Activated CD4-positive, alpha-beta T cell treated with anti-CD3 and anti-CD28 coated beads, Interleukin-2, amount 10 ng/mL, durations not matched to agents 7 days and 5 days (primary cell): ENCODE measurements around the gene PITPNC1. TPM values are rescaled to one million over a fixed set of nuclear protein-coding genes. Genes with fewer than 3 reads are reported as not detected.
A peak's percentile ranks its signal among the peaks of the same experiment; 100 is the strongest.

ENCODE experiments used
- CTCF ChIA-PET: fragments of 350-600 bp; sonication (Branson Sonifier 250); formaldehyde crosslinking; loops from one replicate; lab custom pipeline; 2021; ENCODE audit warnings: antibody characterized with exemption; lab: Charles Lee
- POLR2A ChIA-PET: fragments of 350-600 bp; sonication (Branson Sonifier 250); formaldehyde crosslinking; loops from one replicate; lab custom pipeline; 2021; ENCODE audit warnings: antibody characterized with exemption; lab: Charles Lee
- DNase-seq: peaks from one replicate; pipeline ENCODE4 v3.0.0-alpha.2; 2020
- H3K27ac Mint-ChIP-seq: one replicate; pipeline ENCODE4 v1.8.0; 2021; ENCODE audit warnings: mild to moderate bottlenecking, moderate library complexity, mixed read lengths
- H3K27me3 Mint-ChIP-seq: one replicate; pipeline ENCODE4 v1.8.0; 2021; ENCODE audit warnings: mixed read lengths
- H3K36me3 Mint-ChIP-seq: one replicate; pipeline ENCODE4 v1.8.0; 2021; ENCODE audit warnings: low read depth, mixed read lengths
- H3K4me1 Mint-ChIP-seq: one replicate; pipeline ENCODE4 v1.8.0; 2021; ENCODE audit warnings: mixed read lengths
- H3K4me3 Mint-ChIP-seq: one replicate; pipeline ENCODE4 v1.8.0; 2021; ENCODE audit warnings: mild to moderate bottlenecking, moderate library complexity, mixed read lengths
- H3K9me3 Mint-ChIP-seq: one replicate; pipeline ENCODE4 v1.8.0; 2021; ENCODE audit warnings: mixed read lengths
- total RNA-seq, 2 experiments: library from RNA; stranded (reverse); gene quantifications; one replicate each; pipeline ENCODE4 v1.2.3, GENCODE V29; 2021

The PITPNC1 gene
- total RNA-seq, 2 experiments from 2014 or later = 57.0 to 67.1 TPM

DNA sequence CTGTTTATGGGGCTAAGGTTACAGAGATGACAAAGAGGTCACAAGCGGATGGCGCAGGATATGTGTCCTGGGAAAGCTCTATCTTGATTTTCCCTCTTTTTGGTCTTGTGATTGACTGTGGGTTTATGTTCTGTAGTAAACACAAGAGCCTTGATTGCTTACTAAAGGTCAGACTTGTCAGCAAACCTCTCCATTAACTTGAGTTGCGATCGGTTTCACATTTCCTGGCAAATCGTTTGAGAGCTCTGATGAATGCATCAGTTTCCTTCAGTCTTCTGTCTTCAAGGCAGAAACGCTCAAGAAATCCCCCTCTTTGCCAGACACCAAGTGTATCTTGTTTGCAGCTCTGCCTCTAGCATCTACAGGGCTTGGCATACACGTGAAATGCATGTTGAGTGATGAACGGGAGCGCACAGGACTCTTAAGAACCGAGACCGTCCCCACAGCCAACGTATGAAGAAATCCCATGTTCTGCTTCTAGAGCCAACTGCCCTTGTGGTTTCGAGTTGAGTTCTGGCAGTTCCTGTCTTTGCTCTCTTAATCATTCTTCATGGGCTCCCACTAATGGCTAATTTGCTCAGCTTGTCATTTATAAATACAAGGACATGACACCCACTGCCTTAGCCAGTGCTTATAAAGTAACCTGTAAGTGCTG, 143.3 kb downstream of the PITPNC1 start:
- Mint-ChIP-seq H3K36me3 (peaks cover 10% of the 10 kb centered on the region), H3K4me3 (no peak overlapping the region), H3K27ac (peak overlapping the region; percentile 71), H3K9me3 (no peaks in the 10 kb centered on the region), H3K27me3 (no peaks in the 10 kb centered on the region), H3K4me1 (peaks cover 28% of the 10 kb centered on the region)
- ChIA-PET CTCF (no interaction called here), POLR2A (no interaction called here)
- no peak for DNase-seq

DNA sequence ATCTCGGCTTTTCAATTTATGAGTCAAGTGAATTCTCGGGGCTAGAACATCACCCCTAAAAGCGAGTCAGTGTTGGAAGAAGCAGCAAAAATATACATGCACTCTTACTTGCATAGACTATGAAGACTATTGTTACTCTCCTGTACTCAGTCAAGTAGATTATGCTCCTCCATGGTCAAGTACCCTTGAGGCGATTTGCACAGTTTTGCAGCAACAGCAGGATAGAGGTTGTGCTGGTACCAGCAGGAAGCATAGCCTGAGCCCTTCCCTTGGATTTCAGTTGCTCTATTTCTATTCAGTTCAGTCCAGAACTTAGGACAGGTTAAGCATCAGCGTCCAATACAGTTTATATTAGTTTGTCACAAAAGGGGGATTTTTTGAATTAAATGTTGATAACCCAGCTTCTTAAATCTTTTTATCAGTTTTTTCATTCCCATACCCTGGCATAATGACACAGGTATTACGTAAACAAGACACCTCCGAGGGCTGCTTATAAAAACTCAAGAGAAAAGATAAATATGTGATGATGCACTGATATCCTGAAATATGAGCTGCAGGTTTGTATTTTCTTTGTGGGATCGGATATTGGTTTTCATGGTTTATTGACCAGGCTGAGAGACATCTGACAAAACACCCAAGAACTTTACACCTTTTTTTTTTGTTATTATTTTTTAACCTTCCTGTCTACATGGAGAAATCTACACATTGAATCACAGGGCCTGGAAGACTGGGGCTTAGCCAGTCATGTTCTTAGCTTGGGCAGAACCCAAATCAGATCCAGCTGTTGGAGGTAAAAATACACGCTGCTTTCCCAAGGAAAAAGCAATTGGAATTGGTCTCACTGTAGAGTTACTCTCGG, 144.1 kb downstream of the PITPNC1 start:
- Mint-ChIP-seq H3K4me1 (peaks cover 28% of the 10 kb centered on the region), H3K27ac (no peak overlapping the region), H3K27me3 (no peaks in the 10 kb centered on the region), H3K9me3 (no peaks in the 10 kb centered on the region), H3K4me3 (no peak overlapping the region), H3K36me3 (peaks cover 9% of the 10 kb centered on the region)
- DNase-seq = no peak
- CTCF ChIA-PET = interaction anchor here (0.5 kb wide), 1 partner anchor 961 kb away, joined by 3 read pairs; no protein-coding TSS in a partner anchor
- POLR2A ChIA-PET = interaction anchor here (0.7 kb wide), 1 partner anchor 165 kb away, joined by 3 read pairs; no protein-coding TSS in a partner anchor

DNA sequence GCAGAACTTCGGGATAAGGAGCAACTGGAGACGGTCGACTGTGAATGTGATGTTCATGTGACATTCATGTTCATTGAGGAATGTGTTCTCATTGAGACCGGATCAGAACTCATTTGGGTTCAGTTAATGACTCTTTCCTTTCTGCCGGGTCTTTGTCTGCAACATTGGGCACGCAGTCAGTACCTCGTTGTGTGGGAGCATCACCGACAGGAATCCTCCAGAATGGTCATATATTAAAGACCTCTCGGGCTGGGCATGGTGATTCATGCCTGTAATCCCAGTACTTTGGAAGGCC, 144.6 kb downstream of the PITPNC1 start:
- H3K27me3 Mint-ChIP-seq = no peaks in the 10 kb centered on the region

DNA sequence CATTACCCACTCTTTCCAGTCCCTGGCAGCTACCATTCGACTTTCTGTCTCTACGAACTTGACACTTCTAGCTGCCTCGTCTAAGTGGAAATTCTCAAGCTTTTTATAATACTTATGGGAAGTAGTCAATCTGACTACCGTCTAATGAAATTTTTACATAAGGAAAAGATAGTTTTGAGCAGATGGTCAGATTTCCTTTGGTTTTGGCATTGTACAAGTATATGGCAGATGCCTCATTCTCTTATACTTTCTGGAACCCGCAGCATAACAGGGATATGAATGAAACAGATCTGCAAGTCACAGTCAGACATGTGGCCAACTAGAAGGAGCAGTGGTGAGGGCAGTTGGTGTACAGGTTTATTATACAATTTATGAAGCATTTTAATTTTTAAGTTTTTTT, 146.0 kb downstream of the PITPNC1 start:
- H3K27me3 Mint-ChIP-seq = no peaks in the 10 kb centered on the region
- H3K4me1 Mint-ChIP-seq = peaks cover 28% of the 10 kb centered on the region
- no peaks in the 10 kb centered on the region for H3K9me3 Mint-ChIP-seq
- no peak overlapping the region for H3K4me3 Mint-ChIP-seq
- no peak for DNase-seq
- CTCF ChIA-PET = interaction anchor here (0.8 kb wide), 1 partner anchor 26 kb away, joined by 3 read pairs; no protein-coding TSS in a partner anchor
- POLR2A ChIA-PET = no interaction called here
- peaks cover 6% of the 10 kb centered on the region for H3K36me3 Mint-ChIP-seq
- H3K27ac Mint-ChIP-seq = no peak overlapping the region

More for the DNA sequence above, 144.6 kb downstream of the PITPNC1 start:
- Mint-ChIP-seq H3K4me1 (peaks cover 28% of the 10 kb centered on the region), H3K27ac (no peak overlapping the region), H3K4me3 (no peak overlapping the region), H3K36me3 (peaks cover 9% of the 10 kb centered on the region), H3K9me3 (no peaks in the 10 kb centered on the region)
- POLR2A ChIA-PET = no interaction called here
- CTCF ChIA-PET = interaction anchor here (0.5 kb wide), 1 partner anchor 961 kb away, joined by 3 read pairs; no protein-coding TSS in a partner anchor
- DNase-seq = no peak

DNA sequence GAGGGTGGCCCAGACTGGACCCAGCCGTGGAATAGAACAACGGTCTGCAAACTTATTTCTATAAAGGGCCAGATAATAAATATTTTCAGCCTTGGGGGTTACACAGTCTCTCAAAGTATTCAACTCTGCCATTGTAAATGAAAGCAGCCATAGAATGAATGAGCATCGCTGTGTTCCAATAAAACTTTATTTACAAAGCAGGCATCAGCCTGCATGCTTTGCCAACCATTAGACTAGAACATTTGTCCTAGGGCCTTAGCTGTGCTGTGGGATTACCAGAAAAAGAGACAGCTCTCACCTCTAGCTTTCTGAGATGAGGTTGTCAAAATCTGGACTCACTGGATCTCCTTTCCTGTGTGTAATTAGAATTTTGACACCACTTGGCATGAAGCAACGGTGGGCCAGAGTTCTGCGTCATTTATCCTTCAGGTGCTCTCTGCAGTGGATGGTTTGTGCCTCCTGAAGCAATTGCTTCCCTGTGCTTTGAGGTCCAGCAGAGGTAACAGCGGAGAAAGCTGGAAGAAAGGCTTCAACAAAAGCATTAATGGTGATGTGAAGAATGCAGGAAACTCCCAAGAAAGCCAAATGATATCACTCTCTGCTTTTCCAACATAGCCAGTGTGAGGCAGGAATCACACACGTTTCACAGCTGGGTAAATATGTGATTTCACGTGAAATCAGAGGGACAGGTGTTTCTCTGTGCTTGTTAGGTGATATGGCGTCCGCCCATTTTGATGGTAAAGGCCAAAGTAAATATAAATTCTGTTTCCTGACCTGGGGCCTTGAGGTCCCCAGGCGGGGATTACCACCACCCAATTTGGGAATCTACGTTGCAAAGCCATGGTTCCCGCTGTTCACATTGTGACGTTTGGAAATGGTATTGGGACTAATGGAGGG, 148.4 kb downstream of the PITPNC1 start:
- ChIA-PET POLR2A (no interaction called here), CTCF (interaction anchor here (1.0 kb wide), 1 partner anchor 11 kb away, joined by 3 read pairs; no protein-coding TSS in a partner anchor)
- no peak for DNase-seq
- H3K27me3 Mint-ChIP-seq = no peaks in the 10 kb centered on the region
- H3K27ac Mint-ChIP-seq = no peak overlapping the region
- no peak overlapping the region for H3K4me3 Mint-ChIP-seq
- H3K4me1 Mint-ChIP-seq = peaks cover 6% of the 10 kb centered on the region
- no peaks in the 10 kb centered on the region for H3K36me3 Mint-ChIP-seq
- no peaks in the 10 kb centered on the region for H3K9me3 Mint-ChIP-seq

DNA sequence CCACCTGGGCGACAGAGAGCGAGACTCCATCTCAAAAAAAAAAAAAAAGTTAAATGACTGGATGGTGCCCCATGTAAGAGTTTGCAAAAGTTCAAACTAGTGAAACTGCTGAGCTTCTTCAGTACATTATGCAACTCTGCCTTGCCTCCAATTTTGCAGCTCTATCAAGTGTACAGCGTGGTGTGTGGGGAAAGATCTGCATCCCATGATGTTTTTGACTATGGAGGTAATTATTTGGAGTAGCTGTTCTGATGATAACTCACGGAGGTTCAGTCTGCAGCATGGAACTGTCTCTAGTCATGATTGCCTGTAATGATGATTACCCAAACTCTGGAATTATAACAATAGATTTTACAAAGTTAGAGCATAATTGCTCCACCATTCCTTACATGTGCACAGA, 149.6 kb downstream of the PITPNC1 start:
- DNase-seq = no peak
- no peaks in the 10 kb centered on the region for H3K27me3 Mint-ChIP-seq
- no peaks in the 10 kb centered on the region for H3K9me3 Mint-ChIP-seq
- no peak overlapping the region for H3K4me3 Mint-ChIP-seq
- H3K36me3 Mint-ChIP-seq = no peaks in the 10 kb centered on the region
- POLR2A ChIA-PET = no interaction called here
- CTCF ChIA-PET = interaction anchor here (0.6 to 1.1 kb wide), 2 partner anchors 10 to 144 kb away, joined by 3 read pairs; no protein-coding TSS in a partner anchor
- no peaks in the 10 kb centered on the region for H3K4me1 Mint-ChIP-seq
- no peak overlapping the region for H3K27ac Mint-ChIP-seq

DNA sequence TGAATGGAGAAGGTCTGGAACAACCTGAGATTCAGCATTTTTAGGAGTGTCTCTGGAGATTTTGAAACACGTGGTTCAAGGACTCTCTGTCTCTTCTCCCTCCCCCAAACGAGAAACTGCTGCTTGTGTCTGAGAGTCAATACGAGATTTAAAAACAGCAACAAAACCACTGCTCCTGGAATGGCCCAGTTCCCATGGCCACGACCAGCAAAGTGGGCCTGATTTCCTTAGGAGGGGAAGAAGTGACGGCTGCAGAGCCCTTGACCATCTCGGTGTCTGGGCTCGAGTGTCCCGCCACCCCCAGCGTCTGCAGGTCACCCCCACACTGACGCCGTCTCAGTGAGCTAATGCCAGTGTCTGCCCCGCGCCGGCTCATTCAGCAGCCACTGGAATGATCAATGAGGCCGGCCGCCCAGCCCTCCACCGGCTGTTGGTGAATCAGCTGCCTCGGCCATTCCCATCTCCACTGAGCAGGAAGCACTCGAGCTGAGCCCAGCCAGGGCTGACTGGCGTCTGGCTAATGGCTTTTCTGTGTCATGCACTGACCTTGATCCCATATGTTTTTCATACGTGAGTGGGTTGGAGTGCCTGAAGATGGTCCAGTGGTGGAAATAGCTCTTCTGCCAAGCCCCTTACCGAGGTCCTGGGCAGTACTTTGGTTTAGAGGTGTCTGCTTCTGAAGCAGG, 151.8 kb downstream of the PITPNC1 start:
- no peaks in the 10 kb centered on the region for H3K27me3 Mint-ChIP-seq
- no peaks in the 10 kb centered on the region for H3K4me1 Mint-ChIP-seq
- H3K36me3 Mint-ChIP-seq = peaks cover 2% of the 10 kb centered on the region
- H3K27ac Mint-ChIP-seq = no peak overlapping the region
- no peak overlapping the region for H3K4me3 Mint-ChIP-seq
- no peaks in the 10 kb centered on the region for H3K9me3 Mint-ChIP-seq
- DNase-seq = no peak
- POLR2A ChIA-PET = no interaction called here
- CTCF ChIA-PET = no interaction called here

DNA sequence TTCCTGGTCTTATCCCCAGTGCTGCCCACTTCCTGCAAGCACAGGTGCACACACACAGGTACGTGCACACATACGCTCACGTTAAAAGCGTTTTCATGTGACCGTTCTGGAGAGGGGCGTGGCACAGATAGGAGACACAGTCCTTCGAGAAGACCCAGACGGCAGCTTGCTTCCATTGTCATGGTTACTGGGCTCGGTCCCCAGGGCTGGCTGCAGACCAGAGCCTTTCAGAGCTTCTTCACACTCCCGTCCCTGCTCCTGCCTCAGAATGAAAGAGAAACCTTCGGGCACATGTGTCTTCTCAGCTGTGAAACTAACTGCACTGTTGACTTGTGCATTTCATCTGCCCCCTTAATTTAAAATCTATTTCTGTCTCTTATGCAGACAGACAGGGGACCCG, 154.2 kb downstream of the PITPNC1 start:
- peaks cover 6% of the 10 kb centered on the region for H3K36me3 Mint-ChIP-seq
- ChIA-PET POLR2A (no interaction called here), CTCF (interaction anchor here (1.2 kb wide), 1 partner anchor 19 kb away, joined by 3 read pairs; no protein-coding TSS in a partner anchor)
- no peak overlapping the region for H3K27ac Mint-ChIP-seq
- no peaks in the 10 kb centered on the region for H3K27me3 Mint-ChIP-seq
- no peak for DNase-seq
- H3K9me3 Mint-ChIP-seq = no peaks in the 10 kb centered on the region
- no peaks in the 10 kb centered on the region for H3K4me1 Mint-ChIP-seq
- no peak overlapping the region for H3K4me3 Mint-ChIP-seq

DNA sequence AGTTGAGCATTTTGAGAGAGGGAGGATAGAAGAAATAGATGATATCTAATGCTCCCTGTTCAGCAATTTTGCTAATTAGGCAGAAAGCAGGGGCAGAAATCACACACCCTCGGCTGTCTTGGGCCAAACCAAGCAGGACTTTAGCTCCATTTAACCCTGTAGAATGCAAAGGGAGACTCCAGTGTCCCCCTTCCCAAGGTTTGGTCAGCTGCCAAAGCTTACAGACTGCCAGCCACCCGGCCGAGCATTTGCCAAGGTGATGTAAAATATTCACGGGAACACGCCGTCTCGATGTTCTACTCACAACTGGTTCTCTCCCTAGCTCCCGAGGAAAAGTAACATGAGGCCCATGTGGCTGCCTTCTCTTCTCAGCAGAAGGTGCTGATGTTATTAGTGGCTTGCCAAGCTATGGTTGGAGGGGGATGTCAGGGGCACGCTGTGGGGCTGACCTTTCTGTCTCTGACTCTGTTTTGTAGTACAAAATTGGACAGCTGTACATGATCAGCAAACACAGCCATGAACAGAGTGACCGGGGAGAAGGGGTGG, 155.3 kb downstream of the PITPNC1 start:
- Mint-ChIP-seq H3K4me3 (no peak overlapping the region), H3K27ac (no peak overlapping the region), H3K9me3 (no peaks in the 10 kb centered on the region), H3K36me3 (peaks cover 10% of the 10 kb centered on the region), H3K27me3 (no peaks in the 10 kb centered on the region), H3K4me1 (no peaks in the 10 kb centered on the region)
- no peak for DNase-seq
- ChIA-PET CTCF (interaction anchor here (0.6 kb wide), 1 partner anchor 13 kb away, joined by 3 read pairs; no protein-coding TSS in a partner anchor), POLR2A (no interaction called here)

DNA sequence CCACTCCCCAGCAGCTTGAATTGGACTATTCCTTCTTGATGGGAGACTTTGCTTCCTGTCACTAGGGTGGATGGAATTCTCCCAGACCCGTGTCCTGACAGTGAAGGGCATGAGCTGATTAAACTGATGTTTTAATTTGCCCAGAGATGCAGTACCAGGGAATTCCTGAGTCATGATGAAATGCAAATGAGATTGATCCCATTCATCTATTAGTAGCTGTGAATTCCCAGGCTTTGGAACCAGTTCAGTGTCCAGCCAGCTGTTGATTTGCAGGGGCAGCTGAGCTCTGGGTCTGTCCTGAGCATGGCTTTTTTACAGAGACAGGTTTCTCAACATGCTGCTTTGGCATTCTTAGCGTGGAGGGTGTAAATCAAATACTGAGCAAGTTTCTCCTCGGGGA, 157.9 kb downstream of the PITPNC1 start:
- no peak for DNase-seq
- H3K4me1 Mint-ChIP-seq = no peaks in the 10 kb centered on the region
- H3K4me3 Mint-ChIP-seq = no peak overlapping the region
- H3K27ac Mint-ChIP-seq = no peak overlapping the region
- no peaks in the 10 kb centered on the region for H3K27me3 Mint-ChIP-seq
- CTCF ChIA-PET = interaction anchor here (1.1 kb wide), 1 partner anchor 48 kb away, joined by 3 read pairs; no protein-coding TSS in a partner anchor
- peaks cover 16% of the 10 kb centered on the region for H3K36me3 Mint-ChIP-seq
- POLR2A ChIA-PET = no interaction called here
- H3K9me3 Mint-ChIP-seq = no peaks in the 10 kb centered on the region

DNA sequence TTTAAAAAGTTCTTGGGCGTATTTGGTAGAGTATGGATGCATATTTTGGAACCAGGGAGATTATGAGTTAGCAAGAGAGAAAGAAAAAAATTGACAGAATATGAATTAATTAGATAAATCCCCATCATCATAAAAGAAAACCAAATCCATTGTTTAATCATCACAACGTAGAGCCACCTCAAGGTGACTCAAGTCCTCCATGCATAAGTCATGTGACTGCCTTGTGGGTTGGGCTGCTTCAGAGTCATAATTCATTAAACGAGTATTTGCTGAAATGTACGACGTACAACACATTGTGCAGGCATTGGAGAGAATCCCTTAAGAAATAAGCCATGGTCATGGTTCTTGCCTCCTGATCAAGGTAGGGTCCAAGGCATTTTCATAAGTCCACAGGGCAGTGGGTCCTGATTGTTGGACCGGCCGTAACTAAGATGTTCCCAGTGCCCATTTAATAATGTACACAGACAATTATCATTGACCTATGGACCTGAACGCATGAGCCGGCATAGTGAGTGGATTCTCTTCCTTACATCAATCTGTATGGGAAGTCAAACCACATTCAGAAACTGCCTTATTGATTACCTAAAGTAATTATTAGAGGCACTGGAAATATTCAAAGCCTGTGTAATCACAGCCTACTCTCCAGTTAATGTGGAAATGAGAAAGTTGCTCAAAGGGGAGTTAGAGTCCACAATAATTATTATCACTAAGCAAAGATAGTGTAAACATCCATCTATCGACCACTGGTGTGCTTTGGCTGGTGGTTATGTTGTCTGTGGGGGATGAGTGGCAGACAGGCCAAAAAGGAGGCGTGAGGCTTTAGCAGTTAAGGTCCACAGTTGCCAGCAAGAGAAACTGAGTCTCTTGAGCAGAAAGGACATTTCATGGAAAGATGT, 165.4 kb downstream of the PITPNC1 start:
- Mint-ChIP-seq H3K27ac (no peak overlapping the region), H3K9me3 (no peaks in the 10 kb centered on the region), H3K27me3 (no peaks in the 10 kb centered on the region), H3K4me1 (no peaks in the 10 kb centered on the region), H3K36me3 (peaks cover 11% of the 10 kb centered on the region), H3K4me3 (no peak overlapping the region)
- CTCF ChIA-PET = no interaction called here
- POLR2A ChIA-PET = no interaction called here
- no peak for DNase-seq
